Stimulated activated CD4-positive, alpha-beta T cell treated with anti-CD3 and anti-CD28 coated beads, Interleukin-2, amount 100 ng/mL, for 4 hours (primary cell): ENCODE results near the gene MARCHF3.

Source experiments
- DNase-seq: peaks from one replicate; pipeline ENCODE4 v3.0.0-alpha.2; 2020; ENCODE audit warnings: low read depth

Gene MARCHF3

DNA sequence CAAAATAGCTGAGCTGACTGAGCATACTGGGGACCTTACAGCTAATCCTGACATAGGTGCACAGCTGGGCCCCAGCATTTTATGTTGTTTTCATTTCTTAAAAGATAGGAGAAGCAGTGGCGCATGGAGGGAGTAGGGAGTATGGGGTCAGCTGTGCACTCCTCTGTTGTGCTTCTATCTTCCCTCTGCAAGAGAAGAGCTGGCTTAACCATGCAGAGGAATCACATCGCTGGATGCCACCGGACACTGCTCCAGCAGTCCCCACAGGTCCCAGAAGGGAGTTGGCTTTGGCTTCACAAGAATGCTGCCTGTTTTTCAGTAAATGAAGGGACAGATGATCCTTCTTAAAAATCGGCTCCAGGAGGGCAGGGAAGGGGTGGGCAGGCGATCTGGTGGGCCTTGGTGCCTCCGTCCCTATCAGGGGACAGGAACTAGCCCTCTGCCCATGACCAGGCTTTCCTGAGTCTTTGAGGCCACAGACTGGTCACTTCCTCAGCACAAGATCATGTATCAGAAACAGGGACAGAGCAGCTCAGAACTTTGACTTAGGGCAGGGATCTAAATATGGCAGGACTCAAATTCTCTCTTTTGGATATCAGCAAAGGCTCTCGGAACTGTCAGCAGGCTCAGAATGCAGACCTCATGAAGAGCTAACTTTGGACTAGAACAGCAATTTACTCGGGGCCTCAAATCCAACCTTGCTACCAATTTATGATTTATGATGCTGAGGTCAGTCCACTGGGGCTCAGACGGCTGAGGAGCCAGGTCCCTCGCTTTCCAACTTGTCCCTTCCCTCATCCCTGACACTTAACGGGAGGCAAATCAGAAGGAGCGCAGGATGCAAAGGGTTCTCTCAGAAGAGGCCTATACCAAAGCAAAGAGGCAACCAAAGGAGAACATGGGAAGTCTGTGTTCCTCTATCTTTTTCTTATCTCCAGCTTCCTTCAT lies 47.2 kb downstream of the MARCHF3 start:
- no peak for DNase-seq

DNA sequence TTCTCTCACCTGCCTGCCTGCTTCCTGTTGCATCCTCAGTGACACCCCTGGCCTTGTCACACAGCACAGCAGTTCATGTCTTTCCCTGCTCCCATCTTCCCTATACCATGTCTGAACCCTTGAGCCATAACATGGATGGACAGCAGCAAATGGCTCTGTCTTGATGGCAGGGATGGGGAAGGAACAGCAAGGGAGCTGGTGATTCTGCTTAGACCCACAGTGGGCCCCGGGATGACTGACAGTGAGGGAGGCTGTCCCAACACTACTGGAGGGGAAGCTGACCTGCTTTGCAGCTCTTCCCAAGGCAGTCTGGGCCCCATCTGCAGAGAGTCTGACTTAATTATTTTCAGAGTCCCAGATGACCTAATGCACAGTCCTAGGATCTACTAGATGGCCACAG lies 48.2 kb downstream of the MARCHF3 start:
- DNase-seq = no peak

- DNase-seq = no peak
Observed at GRCh38 chr5:126981701-126982100, 48.7 kb downstream of the MARCHF3 start.

GRCh38 chr5:126981222-126981621 lies 49.1 kb downstream of the MARCHF3 start:
- no peak for DNase-seq

- no peak for DNase-seq
Observed at GRCh38 chr5:126978258-126978657, 52.1 kb downstream of the MARCHF3 start.

GRCh38 chr5:126976520-126977172 lies 53.7 kb downstream of the MARCHF3 start:
- DNase-seq = no peak

DNA sequence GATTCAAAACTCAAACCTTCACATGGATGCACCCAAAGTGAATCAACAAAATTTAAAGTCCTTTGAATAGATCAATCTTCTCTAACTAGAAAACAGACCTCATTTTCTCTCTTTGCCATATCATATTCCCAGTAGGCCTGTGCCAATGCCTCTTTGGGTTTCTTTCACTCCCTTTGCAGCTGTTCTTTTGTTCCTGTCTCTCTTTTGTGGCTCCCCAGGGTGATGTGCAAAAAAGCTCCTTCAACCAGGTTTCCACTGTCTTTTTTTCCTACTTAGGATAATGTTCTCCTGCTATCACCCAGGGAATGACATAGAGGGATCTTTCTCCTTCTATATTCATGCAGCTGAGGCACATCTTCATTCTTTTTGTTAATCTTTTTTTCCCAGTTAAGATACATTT lies 54.6 kb downstream of the MARCHF3 start:
- no peak for DNase-seq

- no peak for DNase-seq
Observed at GRCh38 chr5:126973193-126973592, 57.2 kb downstream of the MARCHF3 start.

- DNase-seq = no peak
Observed at GRCh38 chr5:126972062-126972895, 58.1 kb downstream of the MARCHF3 start.

GRCh38 chr5:126971455-126972031 lies 58.8 kb downstream of the MARCHF3 start:
- DNase-seq = no peak

DNA sequence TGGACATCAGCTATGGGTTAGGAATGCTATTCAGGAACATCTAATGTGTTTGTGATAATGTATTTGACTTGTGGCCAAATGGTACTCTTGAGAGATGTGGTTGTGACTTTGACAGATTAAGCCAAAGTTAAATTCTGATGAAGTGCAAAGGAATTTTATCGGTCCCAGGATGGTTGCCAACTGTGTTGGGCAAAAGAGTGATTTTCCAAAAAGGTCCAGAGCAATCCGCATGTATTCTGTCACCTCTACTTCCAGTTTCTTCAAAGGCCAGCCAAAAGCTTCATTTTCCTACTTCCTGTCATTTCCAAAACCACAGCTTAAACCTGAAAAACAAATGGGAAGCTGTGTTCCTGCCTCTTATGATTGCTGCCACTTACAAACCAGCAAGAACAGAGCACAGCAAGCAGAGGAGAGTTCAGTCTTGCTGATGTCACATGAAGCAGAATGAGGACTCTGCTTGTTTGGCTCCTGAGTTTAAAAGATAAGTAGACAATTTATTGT lies 59.8 kb downstream of the MARCHF3 start:
- no peak for DNase-seq

- DNase-seq = no peak
Observed at GRCh38 chr5:126969548-126969947, 60.8 kb downstream of the MARCHF3 start.

DNA sequence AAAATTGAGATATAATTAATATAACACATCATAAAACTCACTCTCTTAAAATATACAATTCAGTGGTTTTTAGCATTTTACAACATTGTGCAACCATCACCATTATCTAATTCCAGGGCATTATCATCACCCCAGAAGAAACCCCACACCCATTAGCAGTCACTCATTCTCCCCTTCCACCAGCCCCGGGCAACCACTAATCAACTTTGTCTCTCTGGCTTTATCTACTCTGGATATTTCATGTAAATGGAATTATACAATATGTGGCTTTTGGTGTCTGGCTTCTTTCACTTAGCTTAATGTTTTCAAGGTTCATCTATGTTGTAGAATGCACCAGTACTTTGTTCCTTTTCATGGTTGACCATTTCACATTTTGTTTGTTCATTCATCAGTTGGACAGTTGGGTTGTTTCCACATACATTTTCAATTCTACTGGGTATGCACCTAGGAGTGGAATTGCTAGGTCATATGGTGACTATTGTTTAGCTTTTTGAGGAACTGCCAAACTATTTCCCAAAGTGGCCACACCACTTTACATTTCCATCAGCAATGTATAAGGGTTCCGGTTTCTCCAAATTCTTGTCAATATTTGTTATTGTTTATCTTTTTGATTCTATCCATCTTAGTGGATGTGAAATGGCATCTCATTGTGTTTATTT lies 62.4 kb downstream of the MARCHF3 start:
- no peak for DNase-seq

DNA sequence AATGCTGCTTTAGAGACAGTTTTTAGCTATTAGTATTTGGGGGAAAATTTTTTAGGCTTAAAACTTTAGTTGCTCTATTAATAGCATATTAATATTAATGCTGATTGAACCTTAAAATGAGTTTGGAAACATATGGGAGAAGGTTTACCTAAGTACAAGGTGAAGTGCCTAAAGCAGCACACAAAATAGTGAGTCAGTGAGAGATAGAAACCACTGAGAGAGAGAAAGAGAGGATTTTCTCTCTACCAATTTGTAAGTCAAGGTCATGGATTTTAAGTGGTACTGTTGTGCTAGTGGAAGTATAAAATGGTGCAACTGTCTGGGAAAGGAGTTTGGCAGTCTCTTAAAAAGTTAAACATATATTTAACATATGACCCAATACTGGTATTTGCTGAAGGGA lies 64.9 kb downstream of the MARCHF3 start:
- DNase-seq = no peak

DNA sequence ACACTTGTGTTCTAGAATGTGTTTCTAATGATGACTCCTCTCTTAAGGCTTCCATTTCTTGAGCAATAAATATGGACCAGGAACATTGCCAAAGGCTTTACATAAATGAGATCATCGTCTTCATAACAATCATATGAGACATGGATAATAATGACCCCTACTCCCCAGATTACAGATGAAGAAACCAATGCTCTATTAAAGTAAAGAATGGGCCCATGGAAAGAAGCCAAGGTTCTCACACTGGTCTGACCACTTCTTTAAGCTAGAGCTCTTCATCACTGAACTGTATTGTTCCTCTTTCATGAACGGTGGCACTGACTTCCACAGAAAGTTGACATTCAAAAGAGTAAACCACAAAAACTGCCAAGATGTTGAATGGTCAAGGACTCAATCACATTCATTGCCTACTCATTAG lies 65.3 kb downstream of the MARCHF3 start:
- no peak for DNase-seq

DNA sequence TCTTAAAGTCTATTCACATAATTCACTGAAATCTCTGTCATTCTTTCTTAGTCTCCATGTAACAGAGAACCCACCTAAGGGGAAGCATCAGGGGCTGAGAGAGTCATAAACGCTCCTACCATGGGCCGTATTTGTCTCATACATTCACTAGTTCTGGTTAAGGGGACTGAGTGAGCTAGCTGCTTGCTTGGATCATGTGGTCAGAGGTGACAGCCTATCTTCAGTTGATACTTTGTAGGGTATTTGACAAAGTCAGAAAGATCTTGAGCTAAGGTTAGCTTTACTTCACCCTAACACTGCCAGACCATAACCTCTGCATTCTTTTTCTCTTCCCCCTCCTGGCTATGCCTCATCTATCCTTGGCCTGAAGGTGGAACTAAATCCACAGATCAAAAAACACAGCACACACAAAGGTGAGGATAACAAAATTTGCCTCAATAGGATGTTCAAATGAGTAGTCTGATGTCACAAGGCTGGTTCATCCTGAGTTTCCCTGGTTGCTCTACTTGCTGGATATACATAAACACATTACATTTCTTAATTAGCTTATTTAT lies 66.5 kb downstream of the MARCHF3 start:
- DNase-seq = no peak

DNA sequence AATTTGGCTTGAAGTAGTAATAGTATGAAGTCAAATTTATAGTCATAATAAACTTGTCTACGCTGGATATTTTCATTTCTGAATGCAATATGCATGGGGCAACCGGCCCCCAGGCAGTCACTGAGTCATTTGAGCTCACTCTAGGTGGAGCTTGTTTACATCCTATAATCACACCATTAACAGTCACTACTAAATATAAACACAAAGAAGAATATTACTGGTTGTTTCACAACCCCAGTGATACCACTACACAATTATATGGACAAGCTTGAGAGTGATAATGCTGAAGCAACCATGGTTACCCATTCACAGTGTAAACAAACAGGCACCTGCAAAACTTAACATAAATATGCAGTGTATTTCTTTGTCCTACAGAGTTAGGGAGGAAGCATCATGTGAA lies 68.7 kb downstream of the MARCHF3 start:
- no peak for DNase-seq

- DNase-seq = no peak
Observed at GRCh38 chr5:126961128-126961527, 69.2 kb downstream of the MARCHF3 start.

- DNase-seq = no peak
Observed at GRCh38 chr5:126959188-126959587, 71.2 kb downstream of the MARCHF3 start.

- no peak for DNase-seq
Observed at GRCh38 chr5:126956991-126957390, 73.4 kb downstream of the MARCHF3 start.

- DNase-seq = no peak
Observed at GRCh38 chr5:126954981-126955380, 75.4 kb downstream of the MARCHF3 start.
